Measurements from ENCODE around the gene GCAT.

The GCAT gene

DNA sequence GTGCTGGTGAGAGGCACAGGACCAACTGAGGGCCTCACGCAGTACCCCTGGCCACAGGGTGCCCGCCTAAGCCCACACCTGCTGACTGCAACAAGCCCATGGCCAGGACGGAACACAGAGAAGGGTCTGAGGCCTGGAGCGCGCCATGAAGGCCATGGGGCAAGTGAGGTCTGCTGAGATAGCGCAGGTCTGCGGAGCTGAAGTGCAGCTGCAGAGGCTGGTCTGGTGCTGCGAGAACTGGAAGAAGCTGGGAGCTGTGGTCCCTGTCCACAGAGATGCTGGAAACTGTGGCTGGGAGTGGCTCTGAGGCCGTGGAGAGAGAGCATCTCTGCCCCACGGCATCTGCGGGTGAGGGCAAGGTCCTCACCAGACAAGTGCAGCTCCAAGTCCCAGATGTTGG lies 23.7 kb downstream of the GCAT start:
- H3F3A ChIP-seq (ENCODE audit: insufficient read depth): no peaks in the 10 kb centered on the region
- no peak overlapping the region for H3K4me2 ChIP-seq (ENCODE audit: low read depth, low read length, poor library complexity, severe bottlenecking)
- no peaks in the 10 kb centered on the region for H3K79me2 ChIP-seq (ENCODE audit: insufficient read depth, low read length)
- no peak for TF ChIP-seq EZH2phosphoT487 (conservative IDR thresholded peaks at IDR 0.05; ENCODE audit: low read length)
- TF ChIP-seq, protein P1, sequence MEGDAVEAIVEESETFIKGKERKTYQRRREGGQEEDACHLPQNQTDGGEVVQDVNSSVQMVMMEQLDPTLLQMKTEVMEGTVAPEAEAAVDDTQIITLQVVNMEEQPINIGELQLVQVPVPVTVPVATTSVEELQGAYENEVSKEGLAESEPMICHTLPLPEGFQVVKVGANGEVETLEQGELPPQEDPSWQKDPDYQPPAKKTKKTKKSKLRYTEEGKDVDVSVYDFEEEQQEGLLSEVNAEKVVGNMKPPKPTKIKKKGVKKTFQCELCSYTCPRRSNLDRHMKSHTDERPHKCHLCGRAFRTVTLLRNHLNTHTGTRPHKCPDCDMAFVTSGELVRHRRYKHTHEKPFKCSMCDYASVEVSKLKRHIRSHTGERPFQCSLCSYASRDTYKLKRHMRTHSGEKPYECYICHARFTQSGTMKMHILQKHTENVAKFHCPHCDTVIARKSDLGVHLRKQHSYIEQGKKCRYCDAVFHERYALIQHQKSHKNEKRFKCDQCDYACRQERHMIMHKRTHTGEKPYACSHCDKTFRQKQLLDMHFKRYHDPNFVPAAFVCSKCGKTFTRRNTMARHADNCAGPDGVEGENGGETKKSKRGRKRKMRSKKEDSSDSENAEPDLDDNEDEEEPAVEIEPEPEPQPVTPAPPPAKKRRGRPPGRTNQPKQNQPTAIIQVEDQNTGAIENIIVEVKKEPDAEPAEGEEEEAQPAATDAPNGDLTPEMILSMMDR (IDR thresholded peaks at IDR 0.05; ENCODE audit: insufficient read depth, low read length, poor library complexity, severe bottlenecking): no peak
- no peak overlapping the region for H3K4me3 ChIP-seq (ENCODE audit: insufficient read depth, low read length, poor library complexity, severe bottlenecking)
- H3K36me3 ChIP-seq (ENCODE audit: low read length): no peaks in the 10 kb centered on the region
- H4K20me1 ChIP-seq (ENCODE audit: low read depth, low read length): no peaks in the 10 kb centered on the region
- H2AFZ ChIP-seq (ENCODE audit: low read depth, low read length, severe bottlenecking): no peak overlapping the region
- no peak overlapping the region for H3K27ac ChIP-seq (ENCODE audit: low read depth, low read length)
- no peaks in the 10 kb centered on the region for H3K9me2 ChIP-seq (replicated peaks; ENCODE audit: insufficient read depth, low read length)
- no peaks in the 10 kb centered on the region for H3K9me3 ChIP-seq (ENCODE audit: insufficient read depth, low read length)
- no peak overlapping the region for H3K9ac ChIP-seq (ENCODE audit: low read length)
- no peaks in the 10 kb centered on the region for H3K27me3 ChIP-seq (ENCODE audit: low read length)

DNA sequence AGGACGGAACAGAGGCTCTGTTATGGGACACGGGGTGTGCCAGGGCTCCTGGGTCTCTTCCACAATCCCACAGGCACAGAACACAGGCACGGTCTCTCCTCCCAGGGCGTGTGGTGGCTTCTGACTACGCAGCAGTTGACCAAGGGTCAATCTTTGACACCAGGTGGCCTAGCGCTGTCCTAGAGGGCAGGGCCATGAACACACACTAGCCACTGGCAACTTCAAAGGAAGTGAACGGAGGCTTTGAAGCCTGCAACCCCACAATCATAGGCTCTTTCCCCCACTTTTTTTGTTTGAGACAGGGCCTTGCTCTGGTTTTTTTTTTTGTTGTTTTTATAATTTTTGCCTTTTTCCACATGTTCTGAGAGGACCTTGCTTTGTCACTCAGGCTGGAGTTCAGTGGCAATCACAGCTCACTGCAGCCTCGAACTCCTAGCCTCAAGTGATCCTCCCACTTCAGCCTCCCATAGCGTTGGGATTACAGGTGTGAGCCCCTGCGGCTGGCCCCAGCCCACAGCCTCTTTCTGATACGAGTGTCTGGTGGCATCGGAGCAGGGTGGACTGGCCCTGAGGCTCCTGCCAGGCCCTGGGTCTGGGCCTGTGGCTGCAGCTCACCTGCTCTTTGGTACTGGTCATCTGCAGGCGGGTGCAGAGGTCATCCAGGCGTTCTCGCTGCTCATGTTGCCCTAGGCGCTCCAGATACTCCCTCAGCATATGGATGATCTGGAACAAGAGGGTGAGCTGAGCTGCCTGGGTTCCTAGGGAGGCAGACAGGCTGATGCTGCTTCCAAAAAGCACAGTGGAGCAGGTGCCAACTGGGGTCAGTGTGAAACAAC lies 24.5 kb downstream of the GCAT start:
- H3K27me3 ChIP-seq (ENCODE audit: low read length): no peaks in the 10 kb centered on the region
- H3K36me3 ChIP-seq (ENCODE audit: low read length): no peaks in the 10 kb centered on the region
- H3K4me3 ChIP-seq (ENCODE audit: insufficient read depth, low read length, poor library complexity, severe bottlenecking): no peak overlapping the region
- no peak overlapping the region for H3K27ac ChIP-seq (ENCODE audit: low read depth, low read length)
- H3K9me3 ChIP-seq (ENCODE audit: insufficient read depth, low read length): no peaks in the 10 kb centered on the region
- no peak overlapping the region for H2AFZ ChIP-seq (ENCODE audit: low read depth, low read length, severe bottlenecking)
- no peaks in the 10 kb centered on the region for H3K79me2 ChIP-seq (ENCODE audit: insufficient read depth, low read length)
- no peak overlapping the region for H3K9ac ChIP-seq (ENCODE audit: low read length)
- H4K20me1 ChIP-seq (ENCODE audit: low read depth, low read length): no peaks in the 10 kb centered on the region
- no peaks in the 10 kb centered on the region for H3K9me2 ChIP-seq (replicated peaks; ENCODE audit: insufficient read depth, low read length)
- no peak overlapping the region for H3K4me2 ChIP-seq (ENCODE audit: low read depth, low read length, poor library complexity, severe bottlenecking)
- H3F3A ChIP-seq (ENCODE audit: insufficient read depth): no peaks in the 10 kb centered on the region
- no peak for TF ChIP-seq EZH2phosphoT487 (conservative IDR thresholded peaks at IDR 0.05; ENCODE audit: low read length)
- TF ChIP-seq, protein P1 (IDR thresholded peaks at IDR 0.05; ENCODE audit: insufficient read depth, low read length, poor library complexity, severe bottlenecking): no peak

DNA sequence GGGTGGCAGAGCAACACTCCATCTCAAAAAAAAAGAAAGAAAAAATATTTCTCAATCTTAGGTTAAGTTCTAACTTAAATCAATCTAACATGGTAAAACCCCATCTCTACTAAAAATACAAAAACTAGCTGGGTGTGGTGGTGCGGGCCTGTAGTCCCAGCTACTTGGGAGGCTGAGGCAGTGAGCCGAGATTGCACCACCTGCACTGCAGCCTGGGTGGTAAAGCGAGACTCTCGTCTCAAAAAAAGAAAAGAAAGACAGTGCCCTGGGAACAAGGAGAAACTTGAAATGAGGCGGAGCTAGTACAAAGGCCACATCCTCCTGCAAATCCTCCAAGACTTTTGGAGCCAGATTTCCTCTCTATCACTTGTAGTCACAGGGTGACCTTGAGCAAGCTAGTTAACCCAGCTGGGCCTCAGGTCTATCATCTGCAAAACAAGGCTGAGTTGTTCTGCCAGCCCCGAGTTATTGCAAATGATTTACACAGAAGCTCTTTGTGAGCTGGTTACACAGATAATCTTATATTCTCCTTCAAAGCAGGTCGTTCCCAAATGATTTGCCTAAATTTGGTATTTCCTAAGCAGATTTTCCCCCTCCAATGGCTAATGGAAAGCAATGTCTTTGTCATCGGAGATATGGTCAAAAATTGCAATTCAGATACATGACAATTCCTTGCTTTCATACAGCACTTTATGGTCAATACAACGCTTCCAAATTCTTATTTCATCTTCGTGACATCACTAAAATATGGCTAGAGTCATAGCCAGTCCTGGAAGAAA lies 34.5 kb downstream of the GCAT start:
- no peak overlapping the region for H2AFZ ChIP-seq (ENCODE audit: low read depth, low read length, severe bottlenecking)
- H3K4me3 ChIP-seq (ENCODE audit: insufficient read depth, low read length, poor library complexity, severe bottlenecking): no peak overlapping the region
- H3K36me3 ChIP-seq (ENCODE audit: low read length): no peaks in the 10 kb centered on the region
- TF ChIP-seq, protein P1 (IDR thresholded peaks at IDR 0.05; ENCODE audit: insufficient read depth, low read length, poor library complexity, severe bottlenecking): no peak
- TF ChIP-seq EZH2phosphoT487 (conservative IDR thresholded peaks at IDR 0.05; ENCODE audit: low read length): no peak
- no peak overlapping the region for H3K27ac ChIP-seq (ENCODE audit: low read depth, low read length)
- no peaks in the 10 kb centered on the region for H4K20me1 ChIP-seq (ENCODE audit: low read depth, low read length)
- H3F3A ChIP-seq (ENCODE audit: insufficient read depth): peaks cover 9% of the 10 kb centered on the region
- H3K9me2 ChIP-seq (replicated peaks; ENCODE audit: insufficient read depth, low read length): no peaks in the 10 kb centered on the region
- H3K9ac ChIP-seq (ENCODE audit: low read length): no peak overlapping the region
- H3K4me2 ChIP-seq (ENCODE audit: low read depth, low read length, poor library complexity, severe bottlenecking): peak overlapping the region; percentile 86
- no peaks in the 10 kb centered on the region for H3K27me3 ChIP-seq (ENCODE audit: low read length)
- H3K9me3 ChIP-seq (ENCODE audit: insufficient read depth, low read length): no peaks in the 10 kb centered on the region
- peaks cover 13% of the 10 kb centered on the region for H3K79me2 ChIP-seq (ENCODE audit: insufficient read depth, low read length)
